Heart left ventricle (tissue), 16 donors: Measurements from ENCODE around the gene GOLGA7B. TPM values are rescaled to one million over a fixed set of nuclear protein-coding genes. Genes with fewer than 3 reads are reported as not detected.

ENCODE experiments used
- ATAC-seq, 4 donors: fragments of 200-7000 bp; cut with Tn5 transposase; one replicate each; pipeline ENCODE4 v1.9.1; 2020 to 2022; ENCODE audit warnings: moderate library complexity in 4 of 4, mild to moderate bottlenecking in 3 of 4, moderate number of reproducible peaks in 1 of 4
- DNase-seq, 5 donors: peaks; one replicate each; pipeline ENCODE4 v3.0.0-alpha.2; 2020
- H3K27ac ChIP-seq, 12 donors: fragments of 200-600 bp; sonication (generic) in 4 of 12; one replicate each; pipeline versions ENCODE4 v1.5.0 to v1.8.0; 2016 to 2022; ENCODE audit warnings: mild to moderate bottlenecking in 2 of 12
- H3K27me3 ChIP-seq, 9 donors: fragments of 200-600 bp; sonication (generic) in 2 of 9; one replicate each; pipeline versions ENCODE4 v1.5.1 to v1.8.0; 2016 to 2022; ENCODE audit warnings: mild to moderate bottlenecking in 3 of 9
- H3K36me3 ChIP-seq, 9 donors: fragments of 200-600 bp; sonication (generic) in 2 of 9; one replicate each; pipeline versions ENCODE4 v1.5.0 to v1.8.0; 2018 to 2022; ENCODE audit warnings: mild to moderate bottlenecking in 2 of 9
- H3K4me1 ChIP-seq, 12 donors: fragments of 200-600 bp; sonication (generic) in 4 of 12; one replicate each; pipeline versions ENCODE4 v1.5.0 to v1.8.0; 2016 to 2022; ENCODE audit warnings: mild to moderate bottlenecking in 3 of 12
- H3K4me3 ChIP-seq, 12 donors: fragments of 200-600 bp; sonication (generic) in 4 of 12; one replicate each; pipeline versions ENCODE4 v1.5.0 to v1.8.0; 2017 to 2022; ENCODE audit warnings: mild to moderate bottlenecking in 9 of 12, moderate library complexity in 4 of 12
- H3K9me3 ChIP-seq, 12 donors: fragments of 200-600 bp; sonication (generic) in 4 of 12; one replicate each; pipeline versions ENCODE4 v1.5.0 to v1.8.0; 2016 to 2022; ENCODE audit warnings: mild to moderate bottlenecking in 1 of 12
- POLR2A ChIP-seq, 2 donors: fragments of 450-650 bp; IDR thresholded peaks; one replicate each; pipeline ENCODE4 v1.6.1; 2017; ENCODE audit warnings: antibody characterized with exemption in 2 of 2, mild to moderate bottlenecking in 2 of 2, moderate library complexity in 2 of 2
- WGBS, 4 donors: extraction: QIAGEN DNeasy Blood & Tissue Kit in 2 of 4; methylation state at CpG; one replicate each; pipeline versions ENCODE4 v1.1.5 to v1.1.7; 2013 to 2018; 5-methylcytosine and 5-hydroxymethylcytosine counted together
- intact Hi-C, 10 donors: fragments of 100-400 bp; cut with DNase I; formaldehyde crosslinking; loops; one replicate each; pipeline versions ENCODE4 v1.11.1 to v1.14.2; 2022
- polyA plus RNA-seq, 2 donors: library from polyadenylated mRNA; stranded (reverse); fragments of 200-250 nt; gene quantifications; one replicate each; pipeline ENCODE4 v1.2.3, GENCODE V29; 2013
- total RNA-seq, 9 donors: library from RNA; depleted of rRNA in 2 of 9; stranded (reverse); fragments of >200 nt in 2 of 9; fragmentation: NEBNext Ultra II Directional in 3 of 9; extraction: Animal tissue kit (Norgen Biotek cat#: 25700) in 3 of 9; gene quantifications; one replicate each; pipeline versions ENCODE4 v1.1.0 to v1.2.4, GENCODE V29; 2016 to 2023
- TF ChIP-seq, protein P1 (sequence below), 12 donors: fragments of 200-600 bp; sonication (generic) in 4 of 12; IDR thresholded peaks; one replicate each; pipeline versions ENCODE4 v1.5.0 to v1.8.0; 2018 to 2022; ENCODE audit warnings: antibody characterized with exemption in 12 of 12, mild to moderate bottlenecking in 5 of 12
- donor health status: ischemic (EF 13 %, LVEDD 7.1; RV severe dilation, severe dysfunction).
- donor health status: healthy with polysubstance abuse.
- donor health status: DM: no; HTN: yes; CAD: no.
- donor health status: DM: no; HTN: no; CAD: no.
- donor health status: ischemic (EF 25% LVEDD 6.9; RV normal size, moderate dysfunction).
- donor health status: ischemic (EF 25% LVEDD 5.7; RV mildly dilated, moderate dysfunction).
- donor health status: healthy.
- donor health status: DM: yes; HTN: yes; CAD: no.
- donor health status: ischemic (EF 35%, LVEDD 5.7; RV mildly dilated, moderate dysfunction).
- donor health status: nonischemic (EF 11% LVEDD 7.7; RV severe dilation, severe dysfunction).
- donor health status: DM: yes; HTN: yes; CAD: no.
- donor health status: PGD.
- donor health status: ischemic (EF 29% LVEDD 5.4; RV normal size, mild dysfunction).
- donor health status: nonischemic (EF 23%, LVEDD 6.1; RV moderate dilation, normal function).

Gene GOLGA7B
- total and polyA plus RNA-seq, 11 donors, result 0.06 to 1.1 (median 0.16) TPM; not detected in 1

DNA sequence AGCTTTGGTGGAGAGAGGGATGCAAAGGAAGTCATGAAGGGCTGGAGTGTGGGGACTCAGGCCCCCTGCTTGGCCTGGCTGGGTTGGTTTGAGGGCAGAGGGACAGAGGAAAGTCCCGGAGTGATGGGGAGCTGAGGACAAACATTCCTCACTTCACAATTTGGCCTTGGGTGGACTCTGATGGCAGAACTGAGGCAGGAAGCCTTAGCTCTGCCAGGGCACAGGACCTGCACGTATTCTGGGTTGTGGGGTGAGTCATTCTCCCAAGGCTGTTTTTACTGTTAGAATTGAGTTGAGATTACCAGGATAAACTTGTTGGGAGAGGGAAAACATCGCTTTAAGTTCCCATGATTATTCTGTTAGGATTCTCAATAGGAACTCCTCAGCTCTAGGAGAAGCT lies 2.6 kb downstream of the GOLGA7B start:
- peaks cover 0 to 3% (median 0%) of the 10 kb centered on the region in 12 donors for H3K9me3 ChIP-seq
- intact Hi-C loops, result loop anchor here in 1 of 10 donors (5.0 kb wide), 1 partner anchor 55 kb away; no protein-coding TSS in a partner anchor
- 41 to 55% (median 46%) methylated on average over 3 of the region's 3 CpGs for WGBS, 4 donors
- no peak for ATAC-seq
- H3K27ac ChIP-seq, result no peak overlapping the region
- no peak for TF ChIP-seq POLR2A (IDR thresholded peaks at IDR 0.05)
- TF ChIP-seq, protein P1, sequence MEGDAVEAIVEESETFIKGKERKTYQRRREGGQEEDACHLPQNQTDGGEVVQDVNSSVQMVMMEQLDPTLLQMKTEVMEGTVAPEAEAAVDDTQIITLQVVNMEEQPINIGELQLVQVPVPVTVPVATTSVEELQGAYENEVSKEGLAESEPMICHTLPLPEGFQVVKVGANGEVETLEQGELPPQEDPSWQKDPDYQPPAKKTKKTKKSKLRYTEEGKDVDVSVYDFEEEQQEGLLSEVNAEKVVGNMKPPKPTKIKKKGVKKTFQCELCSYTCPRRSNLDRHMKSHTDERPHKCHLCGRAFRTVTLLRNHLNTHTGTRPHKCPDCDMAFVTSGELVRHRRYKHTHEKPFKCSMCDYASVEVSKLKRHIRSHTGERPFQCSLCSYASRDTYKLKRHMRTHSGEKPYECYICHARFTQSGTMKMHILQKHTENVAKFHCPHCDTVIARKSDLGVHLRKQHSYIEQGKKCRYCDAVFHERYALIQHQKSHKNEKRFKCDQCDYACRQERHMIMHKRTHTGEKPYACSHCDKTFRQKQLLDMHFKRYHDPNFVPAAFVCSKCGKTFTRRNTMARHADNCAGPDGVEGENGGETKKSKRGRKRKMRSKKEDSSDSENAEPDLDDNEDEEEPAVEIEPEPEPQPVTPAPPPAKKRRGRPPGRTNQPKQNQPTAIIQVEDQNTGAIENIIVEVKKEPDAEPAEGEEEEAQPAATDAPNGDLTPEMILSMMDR (IDR thresholded peaks at IDR 0.05), result no peak
- peaks cover 0 to 44% (median 18%) of the 10 kb centered on the region in 9 donors for H3K27me3 ChIP-seq
- H3K36me3 ChIP-seq, result no peaks in the 10 kb centered on the region
- H3K4me1 ChIP-seq, result peaks cover 0 to 16% (median 2%) of the 10 kb centered on the region in 12 donors
- H3K4me3 ChIP-seq, result no peak overlapping the region
- DNase-seq, result no peak

DNA sequence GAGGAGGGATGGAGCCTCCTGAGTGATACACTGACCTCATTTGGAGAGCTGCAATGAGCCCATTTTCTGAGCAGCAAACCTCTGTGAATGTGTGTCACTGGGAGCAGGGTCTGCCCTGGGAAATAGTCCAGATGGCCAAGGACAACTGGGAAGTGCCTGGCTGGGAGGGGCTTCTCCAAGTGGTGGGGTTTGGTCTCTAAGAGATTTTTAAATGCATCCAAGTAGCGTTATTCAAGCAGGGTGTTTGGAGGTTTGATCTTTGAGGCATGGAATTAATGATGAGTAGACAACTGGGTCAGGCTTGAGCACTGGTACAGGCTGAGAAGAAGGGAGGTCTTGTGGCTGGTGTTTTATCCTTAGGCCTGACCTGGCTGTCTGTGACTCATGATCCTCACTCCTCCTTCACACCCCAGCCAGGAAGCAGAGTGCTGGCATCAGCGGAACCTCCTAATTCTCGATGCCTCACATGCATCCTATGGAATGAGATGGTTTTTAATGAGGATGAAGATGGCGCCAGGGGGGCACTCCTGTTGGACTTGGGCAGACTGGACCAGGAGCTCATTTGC lies 3.3 kb downstream of the GOLGA7B start:
- Histone ChIP-seq H3K27ac (no peak overlapping the region), H3K9me3 (peaks cover 0 to 3% (median 0%) of the 10 kb centered on the region in 12 donors), H3K4me1 (peaks cover 0 to 16% (median 2%) of the 10 kb centered on the region in 12 donors), H3K36me3 (no peaks in the 10 kb centered on the region), H3K27me3 (peaks cover 0 to 44% (median 18%) of the 10 kb centered on the region in 9 donors), H3K4me3 (no peak overlapping the region)
- intact Hi-C loops, result loop anchor here in 1 of 10 donors (5.0 kb wide), 1 partner anchor 56 kb away; no protein-coding TSS in a partner anchor
- ATAC-seq, result no peak
- TF ChIP-seq, protein P1 (IDR thresholded peaks at IDR 0.05), result no peak
- TF ChIP-seq POLR2A (IDR thresholded peaks at IDR 0.05), result no peak
- no peak for DNase-seq
- WGBS, 4 donors, result 63 to 85% (median 81%) methylated on average over 4 of the region's 4 CpGs

DNA sequence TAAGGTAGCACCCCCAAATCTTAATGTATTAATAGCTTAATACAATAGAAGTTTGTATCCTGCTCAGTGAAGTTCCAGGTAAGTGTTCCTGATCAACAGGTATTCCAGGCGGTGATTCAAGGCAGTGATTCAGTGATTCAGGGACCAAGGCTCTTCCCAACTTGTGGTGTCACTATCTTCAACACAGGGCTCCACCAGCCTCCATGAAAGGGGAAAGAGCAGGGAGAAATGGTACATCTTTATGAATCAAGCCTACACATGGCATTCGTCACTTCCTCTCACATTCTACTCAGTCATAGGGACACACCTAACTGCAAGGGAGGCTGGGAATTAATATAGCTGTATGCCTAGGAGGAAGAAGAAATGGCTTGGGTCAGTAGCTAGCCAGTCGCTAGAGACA lies 5.1 kb downstream of the GOLGA7B start:
- Histone ChIP-seq H3K4me3 (no peak overlapping the region), H3K9me3 (peaks cover 0 to 3% (median 0%) of the 10 kb centered on the region in 12 donors), H3K36me3 (no peaks in the 10 kb centered on the region), H3K27ac (no peak overlapping the region), H3K27me3 (peaks cover 0 to 44% (median 18%) of the 10 kb centered on the region in 9 donors), H3K4me1 (peaks cover 0 to 9% (median 2%) of the 10 kb centered on the region in 12 donors)
- no peak for DNase-seq
- 83 to 92% (median 87%) methylated on average over 3 of the region's 3 CpGs for WGBS, 4 donors
- ATAC-seq, result no peak
- intact Hi-C loops, result loop anchor here in 1 of 10 donors (5.0 kb wide), 1 partner anchor 57 kb away; no protein-coding TSS in a partner anchor
- TF ChIP-seq, protein P1 (IDR thresholded peaks at IDR 0.05), result no peak
- TF ChIP-seq POLR2A (IDR thresholded peaks at IDR 0.05), result no peak

DNA sequence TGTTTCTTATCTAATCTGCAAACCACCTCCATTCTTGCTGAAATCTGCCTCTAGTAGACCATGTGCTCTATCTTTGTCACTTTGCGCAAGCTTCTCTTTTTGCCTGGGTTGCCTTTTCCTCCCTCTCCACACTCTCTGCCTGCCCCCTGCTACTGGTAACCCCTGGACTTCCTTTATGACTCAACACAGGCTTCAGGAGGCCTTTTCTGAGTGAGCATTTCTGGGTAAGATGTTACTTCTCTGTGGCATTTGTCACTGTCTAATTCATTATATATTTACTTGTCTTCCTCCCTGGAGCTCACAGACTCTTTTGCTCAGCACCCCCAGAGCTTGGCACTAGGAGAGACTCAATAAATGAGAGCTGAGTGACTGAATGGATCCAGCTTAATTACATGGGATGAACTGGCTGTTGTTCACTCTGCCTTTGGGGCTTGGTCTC lies 8.4 kb downstream of the GOLGA7B start:
- 40 to 67% (median 58%) methylated on average over 1 of the region's 1 CpG for WGBS, 4 donors
- Histone ChIP-seq H3K9me3 (peaks cover 0 to 3% (median 0%) of the 10 kb centered on the region in 12 donors), H3K36me3 (no peaks in the 10 kb centered on the region), H3K4me1 (no peaks in the 10 kb centered on the region), H3K27me3 (peaks cover 0 to 22% (median 2%) of the 10 kb centered on the region in 9 donors), H3K4me3 (no peak overlapping the region), H3K27ac (no peak overlapping the region)
- no peak for ATAC-seq
- TF ChIP-seq, protein P1 (IDR thresholded peaks at IDR 0.05), result no peak
- no peak for TF ChIP-seq POLR2A (IDR thresholded peaks at IDR 0.05)
- intact Hi-C loops, result no loop called here
- DNase-seq, result no peak
